Measurements from ENCODE around the gene ZPBP.
"Not testable (repeated sequence)": the region's sequence is repeated elsewhere in the genome, so short reads cannot be mapped to it uniquely, and the experiment has no call there.

Gene ZPBP

DNA sequence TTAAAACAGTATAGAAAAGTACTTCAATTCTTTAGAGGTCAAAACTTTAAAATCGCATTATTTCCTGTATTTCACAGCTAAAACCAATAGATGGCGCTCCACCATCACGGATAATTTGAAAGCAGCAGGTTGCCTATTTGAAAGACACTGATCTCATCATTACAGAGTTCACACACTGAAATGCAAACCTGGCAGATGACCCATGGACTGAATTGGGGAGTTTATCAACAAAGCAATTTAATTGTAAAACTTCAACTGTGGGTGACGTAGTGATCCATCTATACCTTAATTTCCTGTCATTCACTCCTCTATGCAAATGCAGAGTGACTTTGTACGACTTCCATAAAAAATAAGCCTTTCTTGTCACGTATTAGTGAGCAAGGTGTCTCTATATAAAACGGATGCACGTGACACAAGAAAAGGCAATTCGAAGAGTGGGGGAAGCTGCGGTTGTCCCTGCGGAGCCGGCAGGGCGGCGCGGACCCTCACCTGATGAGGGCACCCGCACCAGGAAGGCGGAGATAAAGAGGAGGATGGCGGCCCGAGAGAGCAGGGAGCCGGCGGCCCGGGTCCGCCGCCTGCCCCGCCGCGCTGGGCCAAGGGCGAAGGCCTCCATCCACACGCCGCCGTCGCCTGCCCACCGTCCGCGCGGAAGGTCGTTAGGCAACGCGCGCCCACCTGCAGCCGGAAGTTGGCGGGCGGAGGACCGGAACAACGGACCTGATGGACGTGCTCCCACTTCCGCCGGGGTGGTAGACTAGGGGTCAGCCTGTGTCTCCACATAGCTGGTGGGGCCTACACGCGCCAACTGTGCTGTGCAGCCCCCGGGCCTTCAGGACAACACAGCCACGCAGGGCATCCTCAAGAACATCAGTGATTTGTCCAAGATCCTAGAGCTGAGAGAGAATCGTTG lies at the start of gene ZPBP:
TSS of gene ZPBP (minus strand) at position 668 of the 913 bp plus-strand sequence. CDS start at position 616, 52 bp downstream.
- no peak for DNase-seq

- DNase-seq = no peak
Observed at GRCh38 chr7:50142425-50143017, 49.5 kb upstream of the ZPBP start.

DNA sequence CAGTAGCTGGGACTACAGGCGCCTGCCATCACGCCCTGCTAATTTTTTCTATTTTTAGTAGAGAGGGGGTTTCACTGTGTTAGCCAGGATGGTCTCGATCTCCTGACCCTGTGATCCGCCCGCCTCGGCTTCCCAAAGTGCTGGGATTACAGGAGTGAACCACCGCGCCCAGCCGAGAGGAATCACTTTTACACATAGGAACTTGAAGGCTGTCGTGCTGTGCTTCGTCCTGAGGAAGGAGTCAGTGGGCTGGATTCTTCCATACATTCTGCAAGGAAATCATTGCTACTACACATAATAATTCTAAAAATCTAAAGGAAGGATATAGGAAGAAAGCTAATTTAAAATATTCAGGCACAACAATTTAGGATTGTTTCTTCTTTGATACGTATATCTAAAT lies 48.8 kb upstream of the ZPBP start:
- no peak for DNase-seq

DNA sequence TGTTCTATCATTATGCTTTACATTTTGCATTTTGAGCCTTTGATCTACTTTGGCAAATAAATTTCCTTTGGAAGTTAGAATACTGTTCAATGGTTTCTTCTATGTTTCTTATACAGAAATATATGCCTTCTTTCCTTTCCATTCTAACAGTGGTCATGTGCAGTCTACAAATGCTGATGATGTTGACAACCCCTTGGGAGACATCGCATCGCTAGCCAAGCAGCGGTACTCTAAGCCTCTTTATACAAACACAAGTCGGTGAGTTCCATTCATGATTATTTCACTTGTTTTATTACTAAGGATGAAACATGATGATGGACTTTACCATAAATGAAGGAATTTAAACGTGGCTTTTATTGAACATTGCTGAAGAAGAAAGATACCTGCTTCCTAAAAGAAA lies 48.1 kb upstream of the ZPBP start:
- no peak for DNase-seq

- DNase-seq = no peak
Observed at GRCh38 chr7:50140688-50141087, 47.6 kb upstream of the ZPBP start.

DNA sequence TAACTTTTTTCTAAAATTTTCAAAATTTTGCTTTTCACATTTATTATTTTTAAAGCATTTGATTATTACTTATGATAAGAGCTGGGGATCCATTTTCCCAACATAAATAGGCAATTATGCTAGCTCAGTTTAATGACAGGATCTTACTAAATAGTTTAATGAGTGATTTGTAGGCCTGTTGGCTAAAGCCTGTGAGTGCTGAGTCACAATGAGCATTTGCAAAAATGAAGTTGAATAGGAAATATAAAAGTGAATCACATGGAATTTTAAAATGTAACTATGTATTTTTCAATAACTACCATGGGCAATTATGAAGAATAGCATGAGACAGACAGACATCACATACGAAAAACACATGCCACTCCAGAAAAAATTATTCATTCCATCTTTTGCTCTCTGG lies 45.1 kb upstream of the ZPBP start:
- DNase-seq = no peak

GRCh38 chr7:50125766-50126165 lies 32.7 kb upstream of the ZPBP start:
- DNase-seq = no peak

- no peak for DNase-seq
Observed at GRCh38 chr7:50121286-50121685, 28.2 kb upstream of the ZPBP start.

DNA sequence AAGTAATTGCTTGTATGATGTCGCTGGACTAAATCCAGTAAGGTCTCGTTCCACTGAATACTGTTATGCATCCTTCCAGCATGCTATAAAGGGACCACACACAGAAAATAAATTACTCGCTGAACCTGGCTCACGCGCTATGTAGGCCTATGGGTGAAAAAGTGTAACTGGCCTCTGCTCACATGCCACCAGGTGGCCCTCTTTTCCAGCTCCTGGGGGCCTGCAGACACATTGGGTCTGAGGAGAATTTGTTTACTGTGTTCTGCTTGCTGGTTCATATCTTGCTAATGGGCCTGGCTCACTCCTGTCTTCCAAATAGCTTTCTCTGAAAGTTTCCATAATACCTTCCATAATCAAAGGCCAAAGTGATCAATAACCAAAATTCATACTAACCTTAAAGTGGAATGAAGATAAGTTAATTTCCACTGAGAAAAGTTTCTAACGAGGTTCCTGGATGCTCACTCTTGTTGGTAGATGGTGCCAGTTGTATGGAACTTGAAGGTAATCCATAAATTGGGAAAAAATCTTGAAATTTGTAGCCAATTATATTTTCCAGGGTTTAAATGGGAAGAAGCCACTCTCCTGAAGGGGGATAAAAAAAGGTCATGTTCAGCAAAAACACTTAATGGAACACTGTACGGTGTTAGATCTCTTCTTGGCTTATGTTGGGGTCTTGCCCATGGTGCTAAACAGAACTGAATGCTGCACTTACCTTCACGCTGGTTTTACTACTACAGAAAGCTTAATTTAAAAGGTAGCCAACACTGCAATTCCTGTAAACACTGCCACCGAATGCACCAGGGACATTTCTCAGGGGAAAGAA lies 27.0 kb upstream of the ZPBP start:
- no peak for DNase-seq

DNA sequence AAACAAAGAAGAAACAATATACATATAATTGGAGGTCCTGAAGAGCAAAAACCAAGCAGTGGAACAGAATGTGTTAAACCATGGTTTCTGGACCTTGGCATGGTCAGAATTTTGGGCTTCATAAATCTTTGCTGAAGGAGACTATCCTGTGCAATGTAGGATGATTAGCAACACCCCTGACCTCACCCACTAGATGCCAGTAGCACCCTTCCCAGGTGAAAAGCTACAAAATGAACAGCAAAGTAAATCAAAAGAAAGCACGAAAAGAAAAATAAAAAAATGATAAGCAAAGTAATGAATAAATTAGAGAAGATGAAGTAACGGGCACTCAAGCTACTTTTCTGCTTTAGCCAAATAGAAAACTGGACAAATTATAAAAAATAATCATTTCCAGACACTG lies 19.2 kb upstream of the ZPBP start:
- no peak for DNase-seq

- DNase-seq = no peak
Observed at GRCh38 chr7:50101873-50102272, 8.8 kb upstream of the ZPBP start.

DNA sequence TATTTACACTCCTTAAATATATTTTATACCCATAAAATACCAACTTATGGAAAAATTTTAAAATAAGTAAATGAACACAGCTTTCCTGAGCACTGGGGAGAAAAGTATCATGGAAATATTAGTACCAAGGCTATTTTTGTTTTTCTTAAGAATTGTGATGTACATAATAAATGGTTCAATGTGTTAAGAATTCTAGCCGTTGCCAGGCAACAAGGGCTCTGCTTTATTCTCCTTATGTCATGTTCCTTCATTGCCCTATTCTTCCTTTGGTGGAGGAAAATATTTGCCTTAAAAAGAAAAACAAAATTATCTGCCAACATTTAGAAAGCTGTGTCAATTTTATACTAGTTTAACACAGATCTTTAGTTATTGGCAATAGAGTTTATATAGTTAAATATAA lies 2.6 kb upstream of the ZPBP start:
- DNase-seq = no peak

DNA sequence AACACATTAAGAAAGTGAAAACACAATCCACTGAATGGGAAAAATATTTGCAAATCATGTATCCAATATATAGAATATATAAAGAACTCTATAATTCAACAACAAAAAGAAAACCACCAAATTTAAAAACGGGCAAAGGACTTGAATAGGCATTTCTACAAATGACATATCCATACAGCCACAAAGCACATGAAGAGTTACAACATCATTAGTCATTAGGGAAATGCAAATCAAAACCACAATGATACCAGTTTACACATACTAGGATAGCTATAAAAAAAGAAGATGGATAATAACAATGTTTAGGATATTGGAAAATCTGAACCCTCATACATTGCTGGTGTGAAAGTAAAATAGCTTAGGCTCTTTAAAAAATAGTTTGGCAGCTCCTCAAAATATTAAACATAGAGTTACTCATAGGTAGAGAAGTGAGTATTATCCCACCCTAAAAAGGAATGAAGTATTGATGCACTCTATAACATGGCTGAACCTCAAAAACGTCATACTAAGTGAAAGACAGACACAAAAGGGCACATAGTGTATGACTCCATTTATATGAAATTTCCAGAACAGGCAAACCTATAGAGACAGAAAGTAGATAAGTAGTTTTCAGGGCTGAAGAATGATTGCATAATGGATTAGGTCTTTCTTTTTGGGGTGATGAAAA lies 4.5 kb downstream of the ZPBP start:
- no peak for DNase-seq

DNA sequence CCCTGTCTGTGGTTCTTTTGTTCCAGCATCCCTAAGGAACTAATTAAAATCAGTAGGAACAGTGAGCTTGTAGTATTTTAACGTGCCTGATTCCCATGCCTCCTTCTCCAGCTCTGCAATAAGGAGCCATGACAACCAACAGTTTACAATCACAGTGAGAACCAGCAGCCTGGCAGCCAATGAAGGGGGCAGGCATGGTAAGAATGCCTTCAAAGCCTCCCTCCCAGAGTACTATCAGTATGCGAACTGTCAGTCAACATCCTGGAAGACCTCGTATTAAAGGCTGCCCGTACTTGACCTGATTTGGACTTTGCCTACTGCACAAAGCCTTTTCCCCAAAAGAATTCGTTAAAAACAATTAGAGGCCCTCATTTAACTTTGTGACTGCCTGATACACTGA lies 7.7 kb downstream of the ZPBP start:
- no peak for DNase-seq

DNA sequence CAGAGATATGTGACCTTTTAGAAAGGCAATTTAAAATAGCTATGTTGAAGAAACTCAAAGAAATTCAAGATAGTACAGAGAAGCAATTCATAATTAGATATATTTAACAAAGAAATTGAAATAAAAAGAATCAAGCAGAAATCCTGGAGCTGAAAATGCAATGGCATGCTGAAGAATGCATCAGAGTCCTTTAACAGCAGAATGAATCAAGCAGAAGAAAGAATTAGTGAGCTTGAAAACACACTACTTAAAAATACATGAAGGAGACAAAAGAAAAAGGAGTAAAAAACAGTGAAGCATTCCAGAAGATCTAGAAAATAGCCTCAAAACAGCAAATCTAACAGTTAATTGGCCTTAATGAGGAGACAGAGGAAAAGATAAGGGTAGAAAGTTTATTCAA lies 20.0 kb downstream of the ZPBP start:
- DNase-seq = no peak

DNA sequence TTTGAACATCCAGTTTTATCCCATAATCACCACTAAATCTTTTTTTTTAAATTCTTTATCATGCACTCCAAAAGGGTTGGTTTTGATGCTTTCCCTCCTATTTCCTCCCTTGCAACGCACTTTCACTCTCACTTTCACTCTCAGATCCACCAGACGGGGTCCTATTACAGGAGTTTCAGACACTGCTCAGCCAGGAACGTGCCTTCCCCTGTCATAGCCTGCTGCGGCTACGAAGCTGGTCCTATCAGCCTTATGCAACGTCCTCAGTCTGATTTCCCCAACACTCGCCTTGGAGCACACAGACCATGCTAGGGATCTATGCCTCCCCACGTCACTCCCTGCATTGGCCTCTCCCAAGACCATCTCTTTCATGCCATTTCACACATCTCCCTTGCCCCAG lies 23.4 kb downstream of the ZPBP start:
- DNase-seq = no peak

DNA sequence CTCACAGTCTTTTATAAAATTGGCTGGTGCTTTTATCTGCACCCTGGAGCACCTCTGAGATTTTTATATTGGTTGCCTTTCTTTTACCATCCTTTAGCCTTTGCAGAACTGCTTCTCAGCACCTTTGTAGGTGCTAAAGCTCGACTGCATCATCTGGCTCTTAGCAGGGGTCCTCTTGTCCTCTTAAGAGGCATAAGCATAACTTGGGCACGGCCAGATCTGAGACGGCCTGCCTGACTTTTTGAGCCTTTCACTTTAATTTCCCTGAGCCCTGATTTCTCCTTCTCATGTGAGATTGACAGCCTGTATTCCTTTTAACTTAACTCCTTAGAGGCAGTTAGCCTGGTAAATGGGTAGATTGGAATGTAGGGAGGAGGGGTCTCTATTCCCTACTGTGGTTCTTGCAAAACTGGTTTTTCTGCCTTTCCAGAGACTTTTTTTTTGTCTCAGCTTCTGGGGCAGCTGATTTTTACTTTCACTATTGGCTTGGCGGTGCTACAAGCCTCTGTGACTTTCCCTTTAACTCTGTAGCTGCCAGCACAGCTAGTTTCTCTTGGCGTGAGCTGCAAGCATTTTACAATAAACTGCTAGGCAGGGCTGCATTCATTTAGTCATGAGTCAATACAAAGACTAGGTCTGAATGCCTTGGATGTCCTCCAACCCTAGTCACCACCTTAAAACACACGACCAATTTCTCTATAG lies 24.0 kb downstream of the ZPBP start:
- no peak for DNase-seq

- DNase-seq = no peak
Observed at GRCh38 chr7:50068026-50068425, 25.0 kb downstream of the ZPBP start.

DNA sequence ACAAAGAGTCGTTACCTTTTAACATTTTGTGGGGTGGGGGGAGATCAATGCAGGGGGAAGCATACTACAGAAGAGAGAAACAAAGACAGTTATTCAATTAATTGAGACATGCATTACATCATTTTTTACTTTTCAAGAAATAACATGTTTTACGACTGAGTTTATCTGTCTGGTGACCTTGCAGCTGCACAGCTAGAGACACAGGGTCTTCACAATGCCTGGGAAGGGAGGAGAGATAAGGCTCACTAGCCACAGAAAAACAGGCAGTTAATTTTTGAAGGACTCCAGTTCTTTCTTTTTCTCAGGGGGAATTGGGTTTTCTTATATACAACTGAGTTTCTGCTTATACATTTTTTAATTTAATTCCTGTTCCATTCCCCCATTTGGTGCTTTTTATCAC lies 30.1 kb downstream of the ZPBP start:
- no peak for DNase-seq

- DNase-seq = no peak
Observed at GRCh38 chr7:50056131-50056530, 36.9 kb downstream of the ZPBP start.

DNA sequence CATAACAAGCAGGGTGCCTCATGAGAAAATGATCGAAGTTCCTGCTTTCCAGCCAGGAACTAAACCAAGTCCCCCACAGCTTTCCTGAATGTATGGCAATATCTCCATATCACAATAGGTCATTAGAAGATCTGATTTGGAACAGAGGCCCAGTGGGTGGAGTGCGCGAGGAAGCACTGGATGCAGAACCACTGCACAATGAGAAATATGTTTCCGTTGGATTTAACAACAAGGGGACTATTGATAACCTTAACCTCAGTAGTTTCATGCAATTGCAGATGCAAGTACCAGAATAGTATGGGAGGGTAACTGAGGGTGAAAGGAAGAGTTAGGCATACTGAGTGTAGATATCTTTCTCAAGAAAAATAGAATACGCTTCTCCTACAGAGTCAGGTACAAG lies 45.3 kb downstream of the ZPBP start:
- DNase-seq = no peak

DNA sequence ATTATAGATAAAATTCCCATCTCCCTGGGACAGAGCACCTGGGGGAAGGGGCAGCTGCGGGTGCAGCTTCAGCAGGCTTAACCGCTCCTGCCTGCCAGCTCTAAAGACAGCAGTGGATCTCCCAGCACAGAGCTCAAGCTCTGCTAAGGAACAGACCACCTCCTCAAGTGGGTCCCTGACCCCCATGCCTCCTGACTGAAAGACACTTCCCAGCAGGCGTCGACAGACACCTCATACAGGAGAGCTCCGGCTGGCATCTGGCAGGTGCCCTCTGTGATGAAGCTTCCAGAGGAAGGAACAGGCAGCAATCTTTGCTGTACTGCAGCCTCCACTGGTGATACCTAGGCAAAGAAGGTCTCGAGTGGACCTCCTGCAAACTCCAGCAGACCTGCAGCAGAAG lies 51.9 kb downstream of the ZPBP start:
- DNase-seq = not testable (repeated sequence)

DNA sequence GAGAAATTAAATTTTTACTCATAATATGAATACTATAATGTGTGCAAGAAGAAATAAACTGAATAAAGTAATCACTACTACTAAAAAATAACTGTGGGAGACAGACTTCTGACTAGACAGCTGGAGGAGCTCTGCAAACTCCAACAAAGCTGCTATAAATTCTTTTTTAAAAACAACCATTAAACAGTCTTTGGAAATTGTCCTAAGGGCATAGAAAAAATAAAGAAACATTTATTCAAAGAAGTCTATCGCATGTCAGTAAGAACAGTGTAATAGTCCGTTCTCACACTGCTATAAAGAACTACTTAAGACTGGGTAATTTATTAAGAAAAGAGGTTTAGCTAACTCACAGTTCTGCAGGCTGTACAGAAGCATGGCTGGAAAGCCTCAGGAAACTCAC lies 56.0 kb downstream of the ZPBP start:
- DNase-seq = no peak

Data from NCI-H187 treated with DMSO at 0.1 percent for 48 hours (cell line).